GM18909 (cell line): ENCODE data around the gene KASH5.
"Not testable (repeated sequence)": the region's sequence is repeated elsewhere in the genome, so short reads cannot be mapped to it uniquely, and the experiment has no call there.

ENCODE experiments used
- ATAC-seq: cut with Tn5 transposase; IDR thresholded peaks from one replicate; pipeline ENCODE4 v1.9.1; 2021; ENCODE audit warnings: mild to moderate bottlenecking; ENCODE audit not compliant: unreplicated experiment, poor library complexity

KASH5 gene

DNA sequence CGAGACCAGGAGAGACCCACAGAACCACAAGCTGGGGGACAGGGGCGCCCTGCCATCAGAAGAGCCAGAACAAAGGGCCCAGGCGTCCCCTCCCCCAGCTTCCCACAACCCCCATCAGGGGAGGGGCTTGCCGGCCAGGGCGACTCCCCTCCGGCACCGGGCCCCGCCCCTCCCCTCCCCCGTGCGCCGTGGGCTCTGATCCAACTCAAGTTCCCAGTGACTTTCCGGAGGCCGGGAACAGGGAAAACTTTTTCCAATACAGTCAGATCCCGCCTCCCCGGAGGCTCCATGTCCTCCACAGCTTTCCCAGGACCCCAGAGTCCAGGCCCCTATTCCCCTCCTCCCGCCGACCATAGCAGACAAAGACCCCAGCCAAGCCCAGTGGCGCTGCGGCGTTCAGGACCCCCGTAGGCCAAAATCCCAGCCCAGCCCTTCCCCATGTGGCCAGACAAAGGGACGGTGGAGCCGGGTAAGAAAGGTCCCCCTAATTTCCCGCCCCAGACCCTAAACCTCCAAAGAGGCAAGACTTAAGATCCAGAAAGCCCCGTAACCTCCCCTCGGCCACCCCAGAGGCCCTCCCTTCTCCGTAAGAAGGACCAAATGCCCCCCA is 26.5 kb upstream of the KASH5 start:
- ATAC-seq: no peak

DNA sequence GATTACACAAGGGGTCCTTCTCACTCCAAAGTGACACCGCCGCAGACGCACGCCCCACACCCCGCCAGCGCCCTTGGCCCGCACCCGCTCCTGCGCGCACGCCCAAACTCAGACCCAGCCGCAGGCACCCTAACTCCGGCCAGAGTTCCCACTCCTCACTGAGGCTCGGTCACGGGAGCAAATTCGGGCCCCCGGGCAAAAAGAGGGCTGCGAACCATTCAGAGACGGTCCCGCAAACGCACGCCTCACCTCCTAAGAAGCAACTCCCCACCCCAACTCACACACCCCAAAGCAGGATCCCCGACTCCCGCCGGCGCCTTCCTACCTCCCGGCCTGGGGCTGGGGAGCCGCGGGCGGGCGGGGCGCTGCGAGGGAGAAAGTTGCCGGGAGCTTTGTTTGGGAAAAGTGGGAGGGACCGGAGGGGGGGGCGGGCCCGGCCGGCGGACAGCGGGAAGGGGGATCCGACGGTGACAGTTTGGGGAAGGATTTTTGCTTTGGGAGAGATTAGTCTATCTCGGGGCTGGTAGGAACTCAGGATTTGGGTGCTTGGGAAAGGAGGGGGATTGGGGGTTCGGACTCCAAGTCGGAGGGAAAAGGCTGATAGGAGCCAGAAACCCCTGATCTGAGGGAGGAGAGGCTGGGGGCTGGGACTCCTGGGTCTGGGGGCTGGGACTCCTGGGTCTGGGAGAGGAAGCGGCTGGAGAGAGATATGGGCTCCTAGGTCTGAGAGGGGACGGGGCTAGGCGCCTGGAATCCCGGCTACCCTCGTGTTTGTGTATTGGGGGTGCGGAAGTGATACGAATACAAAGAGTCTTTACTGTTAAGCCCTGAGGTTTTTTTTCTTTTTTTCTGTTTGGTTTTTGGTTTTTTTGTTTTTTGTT is 25.8 kb upstream of the KASH5 start, which contains the start of gene TEAD2:
TSS of gene TEAD2 (minus strand) at position 369 of the 881 bp plus-strand sequence. CDS start 2,341 bp downstream, outside the sequence.
- ATAC-seq: no peak

DNA sequence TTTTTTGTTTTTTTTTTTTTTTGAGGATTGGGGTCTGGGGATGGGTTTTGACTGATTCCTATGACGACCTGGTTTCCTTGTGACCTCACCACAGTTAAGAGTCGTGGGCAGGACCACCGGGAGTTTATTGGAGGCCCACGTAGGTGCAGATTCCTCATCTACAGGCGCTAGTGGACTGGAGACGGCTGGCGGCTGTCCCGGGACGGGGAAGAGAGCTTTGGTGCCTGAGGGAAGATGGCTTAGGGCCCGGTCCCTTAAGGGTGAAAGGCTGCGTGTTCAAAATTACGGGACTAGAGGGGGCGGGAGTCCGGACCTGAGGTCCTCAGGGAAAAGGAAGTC is 25.2 kb upstream of the KASH5 start:
- no peak for ATAC-seq

DNA sequence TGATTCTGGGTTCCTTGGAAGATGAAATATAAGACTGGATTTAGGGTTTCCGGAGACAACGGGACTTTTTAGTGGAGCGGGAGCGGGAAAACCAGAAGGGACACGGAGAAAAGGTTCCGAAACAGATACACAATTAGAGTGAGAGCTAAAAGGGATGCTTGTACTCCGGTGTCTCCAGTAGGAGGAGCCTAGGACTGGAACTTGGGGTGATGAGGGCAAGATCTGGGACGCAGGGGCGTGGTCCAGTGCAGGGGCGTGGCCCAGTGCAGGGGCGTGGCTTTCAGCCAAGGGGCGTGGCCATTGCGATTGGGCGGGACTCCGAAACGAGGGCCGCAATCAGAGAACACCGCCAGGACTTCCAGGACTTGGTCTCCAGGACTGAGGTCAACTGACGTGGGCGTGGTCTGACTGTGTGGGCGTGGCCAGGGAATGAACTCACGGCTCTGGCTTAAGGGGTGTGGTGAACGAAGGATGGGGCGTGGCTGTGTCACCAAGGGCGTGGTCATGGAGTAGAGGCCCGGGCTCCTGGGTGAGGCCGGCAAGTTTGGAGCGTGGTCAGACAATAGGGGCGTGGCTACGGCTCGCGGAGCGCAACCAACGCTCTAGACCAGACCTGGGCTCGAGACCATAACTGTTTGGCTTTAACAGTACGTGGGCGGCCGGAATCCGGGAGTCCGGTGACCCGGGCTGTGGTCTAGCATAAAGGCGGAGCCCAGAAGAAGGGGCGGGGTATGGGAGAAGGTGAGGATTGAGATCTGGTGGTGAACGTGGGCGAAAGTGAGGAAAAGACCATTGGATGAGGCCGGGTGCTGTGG is 24.6 kb upstream of the KASH5 start, which contains the start of gene DKKL1:
TSS of gene DKKL1 (plus strand) at position 610 of the 815 bp plus-strand sequence. CDS start at position 732, 122 bp downstream.
- ATAC-seq: peak; percentile 69

DNA sequence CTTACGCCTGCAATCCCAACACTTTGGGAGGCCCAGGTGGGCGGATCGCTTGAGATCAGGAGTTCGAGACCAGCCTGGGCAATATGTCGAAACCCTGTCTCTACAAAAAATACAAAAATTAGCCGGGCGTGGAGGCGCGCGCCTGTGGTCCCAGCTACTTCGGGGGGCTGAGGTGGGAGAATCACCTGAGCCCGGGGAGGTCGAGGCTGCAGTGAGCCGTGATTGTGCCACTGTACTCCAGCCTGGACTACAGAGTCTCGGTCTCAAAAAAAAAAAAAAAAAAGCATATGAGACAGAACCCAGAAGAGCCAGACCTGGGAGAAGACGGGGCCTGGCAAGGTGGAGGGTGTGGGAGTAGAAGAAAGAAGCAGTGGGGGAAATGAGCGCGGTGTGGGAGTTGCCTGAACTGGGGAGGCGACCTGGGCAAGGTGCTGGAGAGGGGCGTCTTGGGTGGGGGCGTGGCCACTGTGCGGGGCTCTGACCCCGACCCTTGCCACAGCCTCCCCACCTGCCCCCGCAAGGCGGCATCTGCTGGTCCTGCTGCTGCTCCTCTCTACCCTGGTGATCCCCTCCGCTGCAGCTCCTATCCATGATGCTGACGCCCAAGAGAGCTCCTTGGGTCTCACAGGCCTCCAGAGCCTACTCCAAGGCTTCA is 23.8 kb upstream of the KASH5 start:
- no peak for ATAC-seq

DNA sequence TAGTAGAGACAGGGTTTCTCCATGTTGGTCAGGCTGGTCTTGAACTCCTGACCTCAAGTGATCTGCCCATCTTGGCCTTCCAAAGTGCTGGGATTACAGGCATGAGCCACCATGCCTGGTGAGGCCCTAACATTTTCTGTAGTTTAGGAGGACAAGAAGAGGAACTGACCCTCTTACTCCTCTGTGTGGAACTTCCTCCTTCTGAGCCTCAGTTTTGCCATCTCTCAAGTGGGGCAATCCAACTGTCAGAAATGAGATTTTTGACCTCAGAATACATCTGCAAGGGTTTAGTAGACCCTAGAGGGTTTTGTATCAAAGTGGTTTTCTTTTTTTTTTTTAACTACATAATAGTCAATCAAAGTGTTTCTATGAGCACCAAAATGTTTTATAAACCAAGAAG is 21.9 kb upstream of the KASH5 start:
- ATAC-seq: no peak

DNA sequence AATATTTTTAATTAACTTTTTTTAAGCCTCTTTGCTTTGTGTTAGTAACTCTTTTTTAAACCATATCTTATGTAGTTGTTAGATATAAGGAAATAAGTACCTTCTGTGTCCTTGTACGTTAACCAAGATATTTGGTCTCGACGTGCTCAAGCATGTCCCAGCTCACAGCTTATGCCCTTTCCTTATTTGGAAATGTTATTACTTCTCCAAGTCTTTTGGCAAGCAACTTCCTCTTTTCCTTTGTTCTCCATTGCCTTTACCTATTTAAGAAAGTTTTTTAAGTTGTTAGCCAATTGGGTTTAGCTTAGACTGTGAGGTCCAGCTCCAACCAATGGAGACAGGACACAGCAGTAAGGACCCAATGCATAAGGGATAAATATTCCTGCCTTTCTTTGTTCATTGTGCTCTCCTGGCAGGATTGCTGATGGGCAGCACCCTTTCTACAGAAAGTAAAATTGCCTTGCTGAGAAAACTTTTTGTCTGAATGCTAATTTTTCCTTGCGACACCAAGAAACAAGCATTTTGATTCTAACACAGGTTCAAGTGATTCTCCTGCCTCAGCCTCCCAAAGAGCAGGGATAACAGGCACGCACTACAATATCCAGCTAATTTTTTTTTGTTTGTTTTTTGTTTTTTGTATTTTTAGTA is 19.2 kb upstream of the KASH5 start:
- no peak for ATAC-seq

DNA sequence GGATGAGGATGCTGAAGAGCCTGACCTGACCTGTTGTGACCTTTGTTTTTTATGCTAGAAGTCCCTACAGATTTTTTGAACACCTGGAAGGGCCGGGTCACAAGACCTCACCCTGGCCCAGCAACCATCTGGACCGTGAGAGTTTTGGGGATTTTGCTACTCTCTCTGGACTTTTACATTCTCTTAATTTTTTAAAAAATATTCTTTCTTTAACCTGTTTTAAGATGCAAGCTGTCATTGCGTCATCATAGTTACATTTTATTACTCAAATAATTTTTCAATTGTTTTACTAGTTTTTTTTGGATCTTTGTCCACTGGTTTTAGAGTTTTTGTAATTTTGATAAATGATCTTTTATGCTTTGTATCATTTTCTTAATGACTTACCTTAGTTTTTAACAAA is 16.9 kb upstream of the KASH5 start:
- no peak for ATAC-seq

DNA sequence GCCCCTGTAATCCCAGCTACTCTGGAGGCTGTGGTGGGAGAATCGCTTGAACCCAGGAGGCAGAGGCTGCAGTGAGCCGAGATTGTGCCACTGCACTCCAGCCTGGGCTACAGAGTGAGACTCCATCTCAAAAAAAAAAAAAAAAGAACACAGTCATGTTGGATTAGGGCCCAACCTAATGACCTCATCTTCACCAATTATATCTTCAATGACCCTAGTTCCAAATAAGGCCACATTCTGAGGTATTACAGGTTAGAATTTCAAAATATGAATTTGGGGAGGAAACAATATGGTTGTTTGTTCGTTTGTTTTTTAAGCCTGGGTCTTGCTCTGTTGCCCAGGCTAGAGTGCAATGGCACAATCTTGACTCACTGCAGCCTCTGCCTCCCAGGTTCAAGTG is 14.9 kb upstream of the KASH5 start:
- not testable (repeated sequence) for ATAC-seq

DNA sequence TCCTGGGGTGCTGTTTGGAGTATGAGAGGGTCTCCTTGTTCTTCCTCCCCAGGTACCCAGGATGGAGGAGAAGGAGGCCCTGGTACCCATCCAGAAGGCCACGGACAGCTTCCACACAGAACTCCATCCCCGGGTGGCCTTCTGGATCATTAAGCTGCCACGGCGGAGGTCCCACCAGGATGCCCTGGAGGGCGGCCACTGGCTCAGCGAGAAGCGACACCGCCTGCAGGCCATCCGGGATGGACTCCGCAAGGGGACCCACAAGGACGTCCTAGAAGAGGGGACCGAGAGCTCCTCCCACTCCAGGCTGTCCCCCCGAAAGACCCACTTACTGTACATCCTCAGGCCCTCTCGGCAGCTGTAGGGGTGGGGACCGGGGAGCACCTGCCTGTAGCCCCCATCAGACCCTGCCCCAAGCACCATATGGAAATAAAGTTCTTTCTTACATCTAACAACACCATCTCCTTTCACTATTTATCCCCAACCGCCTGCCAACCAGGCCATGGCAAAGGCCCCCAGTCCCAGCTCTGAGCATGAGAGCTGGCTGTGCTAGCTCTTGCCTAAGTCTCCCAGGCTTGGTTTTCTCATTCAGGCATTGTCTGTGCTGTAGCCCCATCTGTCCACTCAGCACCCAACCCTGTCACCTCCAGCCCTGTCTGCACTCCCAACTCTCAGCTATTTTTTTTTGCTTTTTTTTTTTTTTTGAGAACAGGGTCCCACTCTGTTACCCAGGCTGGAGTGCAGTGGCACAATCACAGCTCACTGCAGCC is 13.2 kb upstream of the KASH5 start:
- ATAC-seq: no peak

DNA sequence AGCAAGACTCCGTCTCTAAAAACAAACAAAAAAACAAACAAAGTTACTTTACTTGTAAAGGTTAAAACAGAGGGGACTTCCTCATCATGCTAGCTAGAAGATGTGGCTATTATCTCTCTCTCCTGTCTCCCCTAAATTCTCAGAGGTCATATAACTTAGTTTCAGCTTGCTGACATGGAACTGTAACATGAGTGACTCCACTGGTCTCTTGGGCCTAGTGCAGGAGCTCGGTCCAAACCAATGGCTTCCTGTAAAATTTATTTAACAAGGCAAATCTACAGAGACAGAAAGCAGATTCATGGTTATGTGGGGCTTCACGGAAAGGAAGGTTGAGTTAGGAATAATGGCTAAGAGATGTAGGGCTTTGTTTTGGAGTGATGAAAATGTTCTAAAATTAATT is 9.5 kb upstream of the KASH5 start:
- no peak for ATAC-seq

DNA sequence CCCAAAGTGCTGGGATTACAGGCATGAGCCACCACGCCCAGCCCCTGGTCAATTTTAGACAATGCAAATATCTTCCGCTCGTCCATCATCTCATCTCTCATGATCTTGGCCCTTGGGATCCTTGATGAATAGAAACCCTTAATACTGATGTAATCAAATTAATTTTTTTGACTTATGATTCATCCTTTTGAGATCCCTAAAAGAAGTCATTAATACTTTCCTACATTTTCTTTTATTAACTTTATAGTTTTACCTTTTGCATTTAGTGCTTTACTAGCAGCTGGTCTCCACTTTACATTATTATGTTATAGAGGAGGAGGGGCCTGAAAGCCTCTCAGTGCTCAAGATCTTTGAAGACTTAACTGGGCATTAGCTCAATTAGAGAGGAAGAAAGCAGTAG is 7.7 kb upstream of the KASH5 start:
- ATAC-seq: no peak

DNA sequence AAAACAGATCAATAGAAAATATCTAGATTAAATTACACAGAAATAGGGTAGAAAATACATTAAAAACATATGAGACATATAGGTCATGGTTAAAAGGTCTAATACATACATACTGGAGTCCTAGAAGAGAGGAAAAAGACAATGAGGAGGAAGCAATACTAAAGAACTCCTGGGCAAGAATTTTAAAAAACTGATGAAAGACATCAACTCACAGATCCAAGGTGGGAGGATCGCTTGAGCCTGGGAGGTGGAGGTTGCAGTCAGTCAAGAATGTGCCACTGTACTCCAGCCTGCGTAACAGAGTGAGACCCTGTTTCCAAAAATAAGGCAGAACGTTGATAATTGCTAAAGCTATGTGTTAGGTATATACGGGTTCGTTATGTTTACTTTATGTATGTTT is 5.4 kb upstream of the KASH5 start:
- ATAC-seq: no peak

DNA sequence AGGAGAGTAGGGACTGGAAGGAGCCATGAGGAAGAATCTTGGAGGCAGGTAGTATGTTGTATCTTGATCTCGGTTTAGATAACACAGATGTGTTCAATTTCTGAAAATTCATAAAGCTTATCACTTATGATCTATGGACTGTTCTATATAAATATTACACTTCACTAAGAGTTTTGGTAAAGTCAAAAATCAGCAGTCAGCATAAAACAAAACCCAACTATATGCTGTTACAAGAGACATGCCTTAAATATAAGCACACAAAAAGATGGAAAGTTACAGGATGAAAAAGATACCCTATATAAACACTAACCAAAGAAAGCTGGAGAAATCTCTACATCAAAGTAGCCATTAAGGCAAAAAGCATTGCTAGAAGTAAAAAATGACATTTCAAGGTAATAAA is 4.5 kb upstream of the KASH5 start:
- no peak for ATAC-seq

DNA sequence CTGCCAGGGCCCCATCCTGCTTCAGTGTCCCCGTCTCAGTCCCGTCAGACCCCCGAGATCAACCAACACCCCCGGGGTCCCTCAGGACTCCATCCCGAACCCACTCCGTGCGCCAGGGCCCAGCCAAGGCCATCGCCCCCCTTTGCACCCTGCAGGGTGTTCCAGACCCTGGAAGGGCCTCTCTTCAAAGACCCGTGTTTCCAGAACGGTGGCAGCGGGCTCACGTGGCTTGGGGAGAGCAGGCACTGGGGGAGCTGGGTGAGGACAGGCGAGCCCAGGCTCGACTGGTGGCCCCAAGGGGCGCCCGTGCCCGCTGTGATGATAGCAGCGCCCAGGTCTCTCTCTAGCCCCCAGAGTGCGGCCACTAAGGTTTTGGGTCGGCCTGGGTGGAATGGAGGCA is 1.4 kb downstream of the KASH5 start:
- no peak for ATAC-seq

DNA sequence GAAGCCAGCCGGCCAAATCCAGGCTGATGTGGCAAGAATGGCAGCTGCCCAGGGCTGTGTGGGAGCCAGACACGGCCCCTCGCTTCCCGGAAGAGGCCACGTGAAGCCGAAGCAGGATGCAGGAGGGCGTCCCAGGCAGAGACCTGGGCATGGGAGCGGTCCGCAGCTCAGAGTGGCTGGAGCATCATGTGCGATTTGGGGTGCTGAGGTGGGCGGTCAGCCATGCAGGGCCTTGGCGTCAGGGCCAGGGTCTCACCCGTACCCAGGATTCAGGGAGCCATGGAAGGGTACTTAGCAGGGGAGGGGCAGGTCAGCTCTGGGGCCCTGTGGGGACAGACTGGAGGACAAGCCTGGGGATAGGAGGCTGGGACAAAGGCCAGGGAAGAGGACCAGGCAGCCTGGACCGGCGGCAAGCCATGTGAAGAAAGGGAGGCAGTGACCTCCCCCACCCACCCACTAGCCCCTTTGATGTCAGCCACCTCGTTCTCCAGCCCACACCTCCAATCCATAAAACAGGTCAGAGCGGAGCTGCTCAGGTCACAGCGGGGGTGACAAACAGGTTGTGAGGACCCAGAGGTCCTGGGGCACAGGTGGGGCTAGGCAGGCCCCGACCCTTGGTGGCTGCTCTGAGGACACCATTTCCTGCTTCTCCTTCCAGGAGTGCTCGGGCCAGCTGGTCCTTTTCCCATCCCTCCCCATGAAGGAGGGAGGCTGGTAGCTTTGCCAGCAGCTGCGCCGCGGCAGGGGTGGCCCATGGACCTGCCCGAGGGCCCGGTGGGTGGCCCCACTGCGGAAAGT is 2.3 kb downstream of the KASH5 start:
- ATAC-seq: no peak

DNA sequence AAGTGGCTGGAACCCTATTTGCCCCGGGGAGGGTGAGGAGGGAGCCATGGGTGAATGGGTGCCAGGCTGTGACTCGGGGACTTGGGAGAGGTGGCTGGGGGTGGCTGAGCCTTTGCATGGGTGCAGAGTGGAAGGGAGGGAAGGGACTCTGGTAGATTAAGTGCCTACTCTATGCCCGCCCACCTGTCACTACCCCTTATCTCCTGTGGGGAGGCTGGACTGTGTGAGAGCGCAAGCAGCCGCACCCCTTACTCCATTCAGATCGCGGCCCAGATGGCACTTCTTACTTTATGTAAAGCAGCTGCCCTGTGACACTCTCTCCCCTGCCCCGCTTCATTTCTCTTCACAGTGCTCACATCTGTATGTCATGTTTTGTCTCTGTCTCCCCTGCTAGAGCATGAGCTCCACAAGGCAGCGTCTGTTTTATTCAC is 2.9 kb downstream of the KASH5 start:
- no peak for ATAC-seq

DNA sequence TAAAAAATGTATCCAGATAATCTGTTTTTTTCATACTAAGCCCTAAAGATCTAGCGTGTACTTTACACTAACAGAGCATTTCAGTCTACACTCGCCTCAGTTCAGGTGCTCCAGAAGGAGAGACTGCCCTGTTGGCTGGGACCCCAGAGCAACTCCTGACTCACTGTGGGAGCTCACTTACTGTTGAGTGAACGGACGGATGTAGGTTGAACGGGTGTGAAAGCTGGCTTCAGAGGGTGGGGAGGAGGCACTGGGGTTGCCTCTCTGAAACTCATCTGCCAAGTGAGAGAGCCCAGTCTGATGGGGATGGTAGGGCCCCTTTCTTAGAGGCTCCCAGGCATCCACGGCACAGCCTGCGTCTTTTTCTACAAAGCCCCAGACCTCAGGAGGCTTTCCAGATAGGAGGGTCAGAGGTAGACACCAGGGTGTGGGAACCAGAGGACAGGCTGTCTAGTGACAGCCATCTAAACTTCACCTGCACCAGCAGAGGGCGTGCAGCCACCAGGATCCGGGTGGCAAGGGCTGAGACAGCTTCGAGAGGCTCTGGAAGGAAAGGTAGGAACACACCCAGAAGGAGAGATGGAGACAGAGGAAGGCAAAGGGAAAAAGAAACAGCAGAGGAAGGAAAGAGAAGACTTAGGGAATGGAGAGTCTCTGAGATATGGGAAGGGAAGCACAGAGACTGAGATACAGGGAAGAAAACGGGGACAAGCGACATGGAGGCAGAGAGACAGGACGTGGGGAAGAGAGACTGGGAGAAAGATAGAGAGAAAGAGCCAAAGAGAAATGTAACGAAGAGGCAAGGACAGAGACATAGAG is 3.7 kb downstream of the KASH5 start:
- ATAC-seq: no peak
